Measurements from ENCODE around the gene GNAL. TPM values are rescaled to one million over a fixed set of nuclear protein-coding genes. Genes with fewer than 3 reads are reported as not detected.

Gene GNAL
- total and polyA plus RNA-seq, 2 of the 4 experiments (the other 2 are of a cell fraction), result 0.15 to 0.36 TPM

DNA sequence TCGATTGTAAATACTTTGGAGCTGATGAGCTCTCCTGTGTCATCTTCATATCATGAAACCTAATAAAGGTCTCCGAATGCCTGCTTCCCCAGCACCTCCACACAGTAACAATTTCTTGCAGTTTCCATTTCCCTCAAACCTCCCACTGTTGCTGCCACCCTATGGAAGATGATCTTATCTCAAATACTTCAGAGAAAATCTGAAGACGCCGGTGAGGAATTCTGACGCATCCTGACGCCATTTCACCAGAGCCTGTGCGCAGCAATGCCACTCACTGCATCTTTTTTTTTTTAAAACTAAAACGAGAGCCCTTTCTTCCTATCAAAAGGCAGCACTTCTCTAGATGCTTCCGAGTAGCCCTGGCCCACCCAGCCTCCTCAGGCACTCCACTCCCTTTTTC lies 31.9 kb upstream of the GNAL start:
- Histone ChIP-seq H4K5ac (ENCODE audit: low read depth, low read length) (no peak overlapping the region), H4K8ac (ENCODE audit: low read depth in 2 of 2, low read length in 2 of 2) (no peak overlapping the region), H4K91ac (ENCODE audit: insufficient read depth, low read depth, low read length) (no peak overlapping the region), H3K27ac (ENCODE audit: insufficient read depth, low read length) (no peak overlapping the region), H4K20me1 (ENCODE audit: insufficient read depth, low read length) (no peaks in the 10 kb centered on the region), H3K27me3 (ENCODE audit: control insufficient read depth, insufficient read depth, low read length) (peaks cover 42% of the 10 kb centered on the region), H3K4me2 (ENCODE audit: low read depth, low read length) (no peak overlapping the region), H3K18ac (ENCODE audit: low read depth, low read length) (no peak overlapping the region), H2AK5ac (ENCODE audit: low read depth, low read length) (no peak overlapping the region), H2BK15ac (ENCODE audit: low read depth, low read length) (no peak overlapping the region), H3K4me3 (ENCODE audit: insufficient read depth, low read depth, low read length) (no peak overlapping the region), H3K9me1 (ENCODE audit: insufficient read depth, low read length) (no peaks in the 10 kb centered on the region), H2AK9ac (replicated peaks; ENCODE audit: low read depth, low read length, poor library complexity) (no peak overlapping the region), H3K4ac (ENCODE audit: low read depth, low read length) (no peak overlapping the region), H3K9ac (ENCODE audit: low read depth, low read length) (no peak overlapping the region), H3K23ac (ENCODE audit: low read depth, low read length) (no peak overlapping the region), H3K4me1 (ENCODE audit: control insufficient read depth, insufficient read depth, low read length) (no peaks in the 10 kb centered on the region), H3K36me3 (ENCODE audit: control insufficient read depth, insufficient read depth, low read length) (no peaks in the 10 kb centered on the region), H2BK120ac (ENCODE audit: low read depth, low read length) (no peak overlapping the region), H3K9me3 (ENCODE audit: control insufficient read depth, insufficient read depth, low read length) (no peaks in the 10 kb centered on the region; the same call in 1 of the 2 replicates), H3K79me1 (ENCODE audit: low read depth in 1 of 2, low read length in 2 of 2) (no peaks in the 10 kb centered on the region), H2BK20ac (ENCODE audit: low read depth, low read length) (no peak overlapping the region), H2BK5ac (ENCODE audit: low read depth, low read length, poor library complexity, severe bottlenecking) (no peak overlapping the region), H2AFZ (replicated peaks; ENCODE audit: low read length, poor library complexity) (no peak overlapping the region), H3K56ac (ENCODE audit: extremely low read depth, insufficient read depth, low read length) (no peak overlapping the region), H3K14ac (replicated peaks; ENCODE audit: low read depth, low read length) (no peak overlapping the region)
- ChIA-PET CTCF (no interaction called here), POLR2A (ENCODE audit: unreplicated experiment) (no interaction called here)
- 87% methylated on average over 5 of the region's 9 CpGs; no CpG with 5 or more reads in 1 of the 2 experiments for WGBS, 2 experiments (ENCODE audit: extremely low coverage in 2 of 2, insufficient read length in 1 of 2)
- intact Hi-C loops (cut with micrococcal nuclease), result loop anchor here (5.0 kb wide), 3 partner anchors 75 to 340 kb away; no protein-coding TSS in a partner anchor
- no peak for TF ChIP-seq NFE2L2 (IDR thresholded peaks at IDR 0.05; ENCODE audit: low read depth, low read length)
- no peak for TF ChIP-seq CTCF (conservative IDR thresholded peaks at IDR 0.05; ENCODE audit: low read depth, low read length)
- no peak for TF ChIP-seq MAZ (IDR thresholded peaks at IDR 0.05; ENCODE audit: borderline replicate concordance, low read depth, low read length)
- no peak for TF ChIP-seq SMC3 (IDR thresholded peaks at IDR 0.05; ENCODE audit: low read depth, low read length)
- DNase-seq, result no peak
- ATAC-seq (ENCODE audit: low read depth), result no peak
- in situ Hi-C loops (cut with MboI; ENCODE audit: low sequenced_read_pairs), result no loop called here
- dilution Hi-C loops (cut with HindIII; ENCODE audit: low sequenced_read_pairs, unreplicated experiment), result no loop called here
- BruUV-seq (replicated peaks), result no TSS peak
